WTC11 (cell line): ENCODE data around the gene PRUNE2. TPM values are rescaled to one million over a fixed set of nuclear protein-coding genes. Genes with fewer than 3 reads are reported as not detected.

Experiments
- ATAC-seq: fragments of 200-7000 bp; cut with Tn5 transposase; 2 replicates; pipeline ENCODE4 v1.10.0; 2021; ENCODE audit warnings: mild to moderate bottlenecking, moderate library complexity
- CTCF ChIA-PET: fragments of 300-600 bp; sonication (Branson Sonifier 250); formaldehyde crosslinking; loops from one replicate; lab custom pipeline; 2021; ENCODE audit warnings: antibody characterized with exemption; lab: Charles Lee
- POLR2A ChIA-PET: fragments of 350-600 bp; sonication (Branson Sonifier 250); formaldehyde crosslinking; loops from one replicate; lab custom pipeline; 2021; ENCODE audit warnings: antibody characterized with exemption; lab: Charles Lee
- DNase-seq: peaks from one replicate; pipeline ENCODE4 v3.0.0; 2021; ENCODE audit warnings: low spot score
- H3K27ac Mint-ChIP-seq: 2 replicates; pipeline ENCODE4 v1.8.0; 2021; ENCODE audit warnings: mixed read lengths
- H3K27me3 Mint-ChIP-seq: 2 replicates; pipeline ENCODE4 v1.8.0; 2021; ENCODE audit warnings: low read depth, mild to moderate bottlenecking, moderate library complexity, mixed read lengths
- H3K36me3 Mint-ChIP-seq: 2 replicates; pipeline ENCODE4 v1.8.0; 2021; ENCODE audit warnings: mixed read lengths
- H3K4me1 Mint-ChIP-seq: 2 replicates; pipeline ENCODE4 v1.8.0; 2022; ENCODE audit warnings: mixed read lengths
- H3K4me3 Mint-ChIP-seq: 2 replicates; pipeline ENCODE4 v1.8.0; 2021; ENCODE audit warnings: mild to moderate bottlenecking, moderate library complexity, mixed read lengths
- H3K9me3 Mint-ChIP-seq: 2 replicates; pipeline ENCODE4 v1.8.0; 2021; ENCODE audit warnings: mixed read lengths
- AR ChIP-seq: fragments of 250-450 bp; sonication (Bioruptor Pico); IDR thresholded peaks from 2 replicates; pipeline ENCODE4 v1.9.0; 2021; ENCODE audit warnings: mild to moderate bottlenecking
- E2F1 ChIP-seq: sonication (generic); formaldehyde crosslinking; IDR thresholded peaks from 2 replicates; pipeline ENCODE4 v1.8.0; 2022; ENCODE audit warnings: mild to moderate bottlenecking, missing genetic modification reagents
- ELF4 ChIP-seq: sonication (generic); formaldehyde crosslinking; IDR thresholded peaks from 2 replicates; pipeline ENCODE4 v1.8.1; 2022; ENCODE audit warnings: low read depth, mild to moderate bottlenecking, moderate library complexity, missing genetic modification reagents
- FOXJ3 ChIP-seq: sonication (generic); formaldehyde crosslinking; IDR thresholded peaks from 2 replicates; pipeline ENCODE4 v1.9.0; 2021; ENCODE audit warnings: missing genetic modification reagents, mild to moderate bottlenecking, borderline replicate concordance
- GABPB1 ChIP-seq: sonication (generic); formaldehyde crosslinking; IDR thresholded peaks from 2 replicates; pipeline ENCODE4 v1.8.1; 2023; ENCODE audit warnings: mild to moderate bottlenecking, missing genetic modification reagents
- IRF2 ChIP-seq: sonication (generic); formaldehyde crosslinking; IDR thresholded peaks from 2 replicates; pipeline ENCODE4 v1.8.0; 2022; ENCODE audit warnings: low read depth, missing genetic modification reagents, borderline replicate concordance
- SP1 ChIP-seq: sonication (generic); formaldehyde crosslinking; conservative IDR thresholded peaks from 2 replicates; pipeline ENCODE4 v1.8.1; 2022; ENCODE audit warnings: missing genetic modification reagents
- TEAD4 ChIP-seq: sonication (generic); formaldehyde crosslinking; IDR thresholded peaks from 2 replicates; pipeline ENCODE4 v1.8.0; 2022; ENCODE audit warnings: mild to moderate bottlenecking, missing genetic modification reagents
- USF1 ChIP-seq: sonication (generic); formaldehyde crosslinking; IDR thresholded peaks from 2 replicates; pipeline ENCODE4 v1.8.0; 2022; ENCODE audit warnings: mild to moderate bottlenecking, missing genetic modification reagents
- USF2 ChIP-seq: sonication (generic); formaldehyde crosslinking; IDR thresholded peaks from 2 replicates; pipeline ENCODE4 v1.8.1; 2023; ENCODE audit warnings: mild to moderate bottlenecking, missing genetic modification reagents, moderate library complexity
- ZBTB43 ChIP-seq: sonication (generic); formaldehyde crosslinking; IDR thresholded peaks from 2 replicates; pipeline ENCODE4 v1.8.1; 2023; ENCODE audit warnings: mild to moderate bottlenecking, missing genetic modification reagents
- ZMAT4 ChIP-seq: fragments of 250-450 bp; sonication (Bioruptor Pico); IDR thresholded peaks from 2 replicates; pipeline ENCODE4 v1.9.0; 2021; ENCODE audit warnings: mild to moderate bottlenecking
- ZNF219 ChIP-seq: sonication (generic); formaldehyde crosslinking; IDR thresholded peaks from 2 replicates; pipeline ENCODE4 v1.8.0; 2023; ENCODE audit warnings: missing genetic modification reagents, mild to moderate bottlenecking, borderline replicate concordance
- ZNF263 ChIP-seq: sonication (generic); formaldehyde crosslinking; IDR thresholded peaks from 2 replicates; pipeline ENCODE4 v1.8.1; 2022; ENCODE audit warnings: low read depth, mild to moderate bottlenecking, moderate library complexity, missing genetic modification reagents
- ZNF396 ChIP-seq: fragments of 250-450 bp; sonication (Bioruptor Pico); IDR thresholded peaks from 2 replicates; pipeline ENCODE4 v1.8.0; 2021; ENCODE audit warnings: mild to moderate bottlenecking, moderate library complexity, borderline replicate concordance
- ZNF416 ChIP-seq: fragments of 250-450 bp; sonication (Bioruptor Pico); IDR thresholded peaks from 2 replicates; pipeline ENCODE4 v1.9.0; 2021; ENCODE audit warnings: mild to moderate bottlenecking, inconsistent platforms
- ZNF532 ChIP-seq: fragments of 250-450 bp; sonication (Bioruptor Pico); IDR thresholded peaks from 2 replicates; pipeline ENCODE4 v1.9.0; 2021; ENCODE audit warnings: mild to moderate bottlenecking, borderline replicate concordance
- ZNF671 ChIP-seq: fragments of 250-450 bp; sonication (Bioruptor Pico); IDR thresholded peaks from 2 replicates; pipeline ENCODE4 v1.8.0; 2021; ENCODE audit warnings: mild to moderate bottlenecking
- ZSCAN18 ChIP-seq: fragments of 250-450 bp; sonication (Bioruptor Pico); IDR thresholded peaks from 2 replicates; pipeline ENCODE4 v2.1.2; 2022; ENCODE audit warnings: mild to moderate bottlenecking, moderate library complexity
- total RNA-seq: library from RNA; stranded (reverse); gene quantifications from 3 replicates; pipeline ENCODE4 v1.2.3, GENCODE V29; 2021

Gene PRUNE2
- total RNA-seq, 1 experiment from 2014 or later, result 13.1 TPM

- TF ChIP-seq E2F1, result no peak
- TF ChIP-seq FOXJ3 (CRISPR knock-in tag), result no peak
- ATAC-seq (no peak), DNase-seq (no peak)
- H3K36me3 Mint-ChIP-seq, result no peaks in the 10 kb centered on the region
- H3K9me3 Mint-ChIP-seq, result no peaks in the 10 kb centered on the region
- H3K4me1 Mint-ChIP-seq, result no peaks in the 10 kb centered on the region
- ChIA-PET POLR2A (no interaction called here), CTCF (no interaction called here)
- no peak overlapping the region for H3K27ac Mint-ChIP-seq
- H3K27me3 Mint-ChIP-seq, result no peaks in the 10 kb centered on the region
- no peak overlapping the region for H3K4me3 Mint-ChIP-seq
Observed at GRCh38 chr9:76725011-76725546, 180.8 kb downstream of the PRUNE2 start.

GRCh38 chr9:76720245-76720644 lies 185.7 kb downstream of the PRUNE2 start:
- H3K36me3 Mint-ChIP-seq, result no peaks in the 10 kb centered on the region
- POLR2A ChIA-PET, result no interaction called here
- H3K27me3 Mint-ChIP-seq, result no peaks in the 10 kb centered on the region
- DNase-seq, result no peak
- H3K4me3 Mint-ChIP-seq, result no peak overlapping the region
- CTCF ChIA-PET, result no interaction called here
- ATAC-seq, result no peak
- H3K4me1 Mint-ChIP-seq, result peaks cover 9% of the 10 kb centered on the region
- no peak overlapping the region; the same call in 1 of the 2 replicates for H3K27ac Mint-ChIP-seq
- no peaks in the 10 kb centered on the region for H3K9me3 Mint-ChIP-seq
- TF ChIP-seq ZBTB43 (CRISPR knock-in tag) (no peak), USF2 (no peak), ZSCAN18 (CRISPR knock-in tag) (no peak), TEAD4 (no peak), ZNF263 (CRISPR knock-in tag) (no peak), SP1 (CRISPR knock-in tag) (no peak), ZNF219 (CRISPR knock-in tag) (no peak), ZNF416 (CRISPR knock-in tag) (no peak), ZNF396 (CRISPR knock-in tag) (no peak), IRF2 (no peak), GABPB1 (CRISPR knock-in tag) (no peak), ELF4 (CRISPR knock-in tag) (no peak), AR (CRISPR knock-in tag) (no peak), ZMAT4 (no peak), ZNF671 (CRISPR knock-in tag) (no peak), USF1 (CRISPR knock-in tag) (no peak), ZNF532 (CRISPR knock-in tag) (no peak)
